Progenitor cell of endocrine pancreas (in vitro differentiated cells): ENCODE results near the gene SCGB1C2. TPM values are rescaled to one million over a fixed set of nuclear protein-coding genes. Genes with fewer than 3 reads are reported as not detected.

Experiments used
- total RNA-seq: library from RNA; stranded (reverse); gene quantifications from 2 replicates; pipeline ENCODE4 v1.2.1, GENCODE V29; 2021

Gene SCGB1C2
- total RNA-seq, 1 donor from 2014 or later = not detected

Other genes starting within 250 kb of the SCGB1C2 start
- gene DOC2B, start 44.1 kb downstream of the SCGB1C2 start, total RNA-seq = 1.2 and 1.3 TPM in 2 replicates
- 47.6 and 47.8 TPM in 2 replicates for gene RPH3AL, start 215.2 kb downstream of the SCGB1C2 start, total RNA-seq